Muscle of arm (tissue), 12 donors: ENCODE measurements around the gene HEY2. TPM values are rescaled to one million over a fixed set of nuclear protein-coding genes. Genes with fewer than 3 reads are reported as not detected.
"Not testable (repeated sequence)": the region's sequence is repeated elsewhere in the genome, so short reads cannot be mapped to it uniquely, and the experiment has no call there.

Experiments
- DNase-seq: peaks from one replicate; pipeline ENCODE4 v3.0.0-alpha.2; 2013
- polyA plus RNA-seq, 12 donors: library from polyadenylated mRNA; unstranded; fragments of 120-200 nt; gene quantifications; one replicate each; pipeline ENCODE4 v1.2.1, GENCODE V29; 2013; ENCODE audit not compliant: insufficient read length in 12 of 12

Gene HEY2
- polyA plus RNA-seq, 12 donors, result 5.2 to 17.4 (median 12.9) TPM; not detected in 1

- no peak for DNase-seq
Observed at GRCh38 chr6:125793280-125793679, 43.8 kb downstream of the HEY2 start.

GRCh38 chr6:125793863-125794262, 44.4 kb downstream of the HEY2 start:
- DNase-seq, result no peak

DNA sequence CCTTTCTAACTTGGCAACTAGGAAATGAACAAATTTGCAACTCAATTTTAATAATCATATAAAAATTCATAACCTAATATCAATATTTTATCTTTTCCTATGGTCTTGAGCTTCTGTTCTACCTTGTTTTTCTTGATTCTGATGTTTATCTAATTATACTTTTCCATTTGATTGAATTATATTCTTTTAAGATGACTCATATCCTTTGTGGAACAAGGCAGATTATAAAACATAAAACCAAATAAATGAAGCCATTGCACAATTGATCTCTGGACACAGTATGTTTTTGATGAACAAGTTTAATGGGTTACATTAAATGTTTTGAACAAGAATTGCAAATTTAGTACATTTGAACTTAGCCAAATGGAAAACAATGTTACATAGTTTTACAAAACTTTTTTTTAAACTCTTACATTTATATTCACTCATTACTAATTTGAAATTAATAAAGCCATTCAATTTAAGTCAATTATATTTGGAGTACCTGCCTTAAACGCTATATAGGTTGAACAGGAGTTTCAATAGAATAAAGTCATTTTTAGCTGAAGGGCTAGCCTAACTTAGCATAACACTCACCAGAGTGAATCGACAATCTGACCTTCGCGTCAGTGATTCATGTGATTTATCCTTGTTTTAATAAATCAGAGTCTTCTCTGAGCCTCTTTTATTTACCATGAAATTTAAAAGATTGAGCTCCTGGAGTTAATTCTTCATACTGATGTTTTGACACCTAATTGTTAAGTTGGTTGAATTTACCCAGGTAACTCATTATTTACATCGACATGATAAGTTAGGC, 45.1 kb downstream of the HEY2 start:
- DNase-seq, result no peak

GRCh38 chr6:125795301-125795700, 45.9 kb downstream of the HEY2 start:
- no peak for DNase-seq

DNA sequence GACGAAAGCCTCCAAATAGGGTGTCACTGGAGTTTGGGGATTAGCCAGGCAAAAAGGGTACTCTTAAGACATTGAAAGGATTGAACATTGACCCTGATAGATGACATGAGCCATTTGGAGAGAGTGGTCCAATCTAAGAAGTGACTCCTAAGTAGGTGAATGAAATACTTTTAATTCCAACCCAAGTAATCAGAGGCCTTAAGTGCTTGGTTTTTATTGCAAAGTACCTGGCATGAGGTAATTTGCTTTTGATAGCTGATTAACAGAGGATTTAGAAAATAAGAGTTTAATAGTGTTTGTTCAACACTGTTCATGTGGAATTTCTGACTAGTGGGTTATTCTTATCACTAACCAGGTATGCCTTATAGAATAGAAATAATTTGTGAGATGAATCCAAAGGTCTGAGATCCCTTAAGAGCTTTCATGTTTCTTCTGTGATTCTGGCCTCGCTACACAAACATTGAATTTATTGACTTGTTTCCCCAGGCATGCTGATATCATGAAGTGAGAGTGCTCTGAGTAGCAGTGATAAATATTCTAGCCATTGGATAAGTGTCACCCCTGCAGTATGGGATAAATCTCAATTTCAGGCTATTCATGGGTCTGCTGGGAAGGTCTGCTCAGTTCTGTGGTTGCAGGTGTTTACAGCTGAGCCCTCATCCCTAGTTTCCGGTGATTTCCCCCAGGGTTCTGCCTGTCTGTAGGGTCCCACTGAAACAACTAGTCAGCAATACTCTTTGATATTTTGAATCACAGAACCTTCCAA, 47.9 kb downstream of the HEY2 start:
- DNase-seq, result no peak

DNA sequence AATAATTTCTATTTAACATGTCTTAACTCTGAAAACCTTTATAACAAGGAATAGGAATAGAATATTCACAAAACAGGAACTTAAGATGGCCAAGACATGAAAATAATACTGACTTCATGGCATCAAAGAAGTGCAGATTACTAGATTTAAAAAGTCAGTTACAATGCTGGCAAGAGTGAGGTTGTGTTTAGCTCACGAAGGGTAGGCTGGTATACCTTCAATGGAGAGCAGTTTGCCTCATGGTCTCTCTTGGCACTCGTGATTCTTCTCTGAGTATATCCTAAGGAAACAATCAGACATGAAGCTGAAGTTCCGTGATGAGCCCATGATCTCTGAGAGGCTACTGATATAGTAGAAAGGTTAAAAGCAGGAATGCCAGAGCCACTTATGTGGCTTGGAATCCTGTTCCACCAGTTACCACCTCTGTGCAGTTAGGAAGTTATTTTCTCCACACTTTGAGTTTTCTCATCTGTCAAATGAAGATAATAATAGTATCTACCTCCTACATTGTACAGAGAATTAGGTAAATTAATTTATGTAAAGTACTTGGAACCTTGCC, 48.5 kb downstream of the HEY2 start:
- no peak for DNase-seq

GRCh38 chr6:125798734-125799508, 49.5 kb downstream of the HEY2 start:
- no peak for DNase-seq

DNA sequence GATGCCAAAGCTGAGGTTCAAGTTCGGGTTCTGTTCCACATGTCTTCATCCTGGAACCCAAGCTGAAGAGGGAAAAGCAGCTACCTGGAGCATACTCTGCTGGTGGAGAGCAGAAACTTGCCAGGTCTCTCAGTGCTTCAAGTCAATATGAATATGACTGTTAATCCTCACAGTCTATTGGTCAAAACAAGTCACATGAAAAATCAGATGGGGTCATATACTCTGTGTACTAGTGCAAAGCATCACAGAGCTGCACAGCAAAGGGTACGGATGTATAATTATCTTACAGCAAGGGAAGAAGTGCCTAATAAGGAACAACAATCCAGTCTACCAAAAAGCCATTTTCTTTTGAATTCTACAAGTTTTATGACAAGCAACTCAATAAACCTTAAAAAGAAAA, 53.0 kb downstream of the HEY2 start:
- no peak for DNase-seq

DNA sequence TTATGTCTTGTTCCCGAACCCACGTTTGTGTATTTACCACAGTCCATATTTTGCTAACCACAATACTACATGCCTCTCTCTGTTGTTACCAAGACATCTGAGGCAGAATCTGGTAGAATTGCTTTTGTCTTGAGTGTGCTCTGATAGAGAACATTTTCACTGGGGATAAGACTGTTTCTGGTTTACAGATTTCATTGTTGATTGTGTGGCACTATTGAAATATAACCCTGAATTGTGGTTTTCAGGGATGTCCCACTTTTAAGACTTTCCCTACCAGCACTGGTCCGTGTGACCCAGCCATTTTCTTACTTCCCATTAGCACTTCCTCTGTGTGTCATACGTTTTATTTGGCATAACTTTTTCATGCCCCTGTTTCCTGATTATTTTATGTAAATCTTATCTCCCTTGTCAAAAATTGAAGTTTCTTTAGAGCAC, 53.5 kb downstream of the HEY2 start:
- no peak for DNase-seq

GRCh38 chr6:125804264-125804663, 54.8 kb downstream of the HEY2 start:
- DNase-seq, result no peak

DNA sequence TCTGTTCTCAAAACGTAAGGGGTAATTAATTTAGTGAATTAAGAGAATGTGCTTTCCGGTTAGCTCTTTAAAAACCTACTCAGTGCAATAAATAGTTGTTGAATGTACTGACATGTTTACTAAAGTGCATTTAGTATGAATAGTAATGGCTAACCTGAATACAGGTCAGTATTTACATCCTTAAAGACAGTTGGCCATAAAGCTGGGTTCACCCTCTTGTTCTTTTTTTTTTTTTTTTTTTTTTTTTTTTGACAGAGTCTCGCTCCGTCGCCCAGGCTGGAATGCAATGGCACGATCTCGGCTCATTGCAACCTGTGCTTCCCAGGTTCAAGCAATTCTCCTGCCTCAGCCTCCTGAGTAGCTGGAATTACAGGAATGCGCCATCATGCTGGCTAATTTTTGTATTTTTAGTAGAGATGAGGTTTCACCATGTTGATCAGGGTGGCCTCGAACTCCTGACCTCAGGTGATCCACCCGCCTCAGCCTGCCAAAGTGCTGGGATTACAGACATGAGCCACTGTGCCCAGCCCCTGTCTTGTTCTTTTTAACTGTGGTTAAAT, 55.5 kb downstream of the HEY2 start:
- DNase-seq, result not testable (repeated sequence)

GRCh38 chr6:125806813-125807212, 57.4 kb downstream of the HEY2 start:
- DNase-seq, result no peak

DNA sequence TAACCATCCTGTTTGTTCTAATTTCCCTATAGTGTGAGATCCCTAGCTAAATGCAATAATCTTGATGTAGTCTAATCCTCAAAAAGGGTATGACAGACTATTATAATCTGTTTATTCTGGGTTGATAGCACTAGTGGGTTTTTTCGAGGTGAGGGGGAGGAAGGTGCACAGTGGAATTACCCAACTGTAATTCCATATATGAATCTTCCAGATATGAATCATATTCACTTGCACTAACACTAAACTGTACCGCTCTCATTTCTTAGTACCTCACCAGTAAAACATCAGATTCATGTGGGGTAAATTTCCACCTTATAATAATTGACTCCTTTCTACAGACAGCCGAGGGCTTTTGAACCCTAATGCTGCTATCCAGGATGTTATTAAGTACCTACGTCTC, 57.9 kb downstream of the HEY2 start:
- no peak for DNase-seq

GRCh38 chr6:125808060-125808459, 58.6 kb downstream of the HEY2 start:
- DNase-seq, result no peak

DNA sequence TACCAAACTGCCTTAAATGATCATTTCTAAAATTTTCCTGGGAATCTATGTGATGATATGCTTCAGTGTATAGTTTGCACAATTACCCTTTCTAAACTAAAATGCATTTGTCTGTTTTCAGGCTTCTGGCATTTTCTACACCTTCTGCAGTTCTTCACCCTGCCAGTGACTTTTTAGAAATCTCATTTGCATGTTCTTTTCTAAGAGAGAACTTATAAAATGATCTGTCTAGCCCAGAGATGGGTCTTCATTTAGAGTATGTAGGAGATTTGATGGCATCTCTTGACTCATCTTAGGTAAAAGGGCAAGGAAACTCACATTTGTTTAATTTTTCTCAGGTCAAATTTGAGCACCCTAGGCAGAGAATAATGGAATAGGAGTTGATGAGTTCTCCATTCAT, 59.2 kb downstream of the HEY2 start:
- no peak for DNase-seq

DNA sequence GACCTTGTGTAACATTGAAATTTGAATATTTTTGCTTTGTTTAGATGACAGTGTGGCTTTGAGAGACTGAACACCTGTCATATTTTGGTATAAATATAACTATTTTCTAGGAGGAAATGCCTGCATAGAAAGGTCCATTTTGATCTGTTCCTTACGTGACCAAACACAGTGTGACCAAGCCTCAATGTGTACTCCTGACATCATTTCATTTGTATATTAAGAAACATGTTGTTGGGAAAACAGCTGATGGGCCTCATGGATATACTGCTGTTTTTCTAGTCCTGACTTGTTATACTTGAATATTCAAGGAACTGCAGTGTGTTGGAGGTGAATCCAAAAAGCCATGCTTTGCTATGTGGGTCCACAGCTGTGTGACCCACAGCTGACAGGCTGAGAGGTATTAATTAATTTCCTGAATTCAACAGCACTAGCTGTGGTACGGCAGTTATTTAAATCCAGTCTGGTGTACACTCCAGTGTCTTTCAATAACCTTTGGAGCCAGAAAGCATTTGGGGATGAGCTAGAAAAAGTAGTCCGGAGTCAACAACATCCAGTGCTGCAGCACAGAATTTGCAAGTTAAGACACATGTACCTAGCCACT, 60.2 kb downstream of the HEY2 start:
- DNase-seq, result no peak

- DNase-seq, result no peak
Observed at GRCh38 chr6:125810445-125810844, 61.0 kb downstream of the HEY2 start.
